ENCODE results near the gene ADK.
"Not testable (repeated sequence)": the region's sequence is repeated elsewhere in the genome, so short reads cannot be mapped to it uniquely, and the experiment has no call there.

ADK gene

DNA sequence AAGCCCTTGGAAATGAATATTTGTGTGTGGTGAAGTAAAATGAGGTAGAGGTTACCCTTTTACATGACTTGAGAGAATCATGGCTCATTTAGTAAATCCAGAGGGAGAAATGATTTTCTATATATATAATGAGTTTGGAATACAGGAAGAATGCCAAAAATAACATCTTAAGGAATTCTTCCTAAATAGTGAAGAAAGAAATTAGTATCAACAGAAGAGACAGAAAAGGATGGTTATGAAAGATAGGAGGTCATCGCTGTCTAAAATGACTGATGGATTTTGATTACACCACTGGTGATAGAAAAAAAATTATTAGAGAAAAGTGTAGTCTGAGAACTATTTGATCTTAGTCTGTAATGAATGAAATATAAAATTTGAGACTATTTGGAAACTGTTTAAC is 283.0 kb downstream of the ADK start:
- H3K9me3 Mint-ChIP-seq (ENCODE audit: low read depth): no peaks in the 10 kb centered on the region
- H3K36me3 Mint-ChIP-seq: peaks cover 15% of the 10 kb centered on the region
- H3K4me1 Mint-ChIP-seq (ENCODE audit: low read depth): peaks cover 9% of the 10 kb centered on the region
- no peak overlapping the region for H3K27ac Mint-ChIP-seq
- no peak overlapping the region for H3K4me3 Mint-ChIP-seq
- H3K27me3 Mint-ChIP-seq: no peaks in the 10 kb centered on the region

DNA sequence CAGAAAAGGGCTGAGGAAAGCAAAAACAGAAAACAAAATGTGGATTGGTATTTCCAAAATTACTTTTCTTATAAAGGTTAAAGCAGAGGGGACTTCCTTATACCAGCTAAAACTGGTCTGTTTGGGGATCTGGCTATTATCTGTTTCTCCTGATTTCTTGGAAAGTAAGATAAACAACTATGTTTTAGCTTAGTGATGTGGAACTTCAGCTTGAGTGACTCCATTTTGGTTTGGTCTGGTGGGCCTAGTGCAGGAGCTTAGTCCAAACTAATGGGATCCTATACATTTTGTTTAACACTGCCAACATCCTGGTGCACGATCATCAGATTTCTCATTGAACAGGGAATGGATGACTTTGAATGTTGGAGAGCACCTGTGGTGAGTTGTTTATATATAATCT is 283.5 kb downstream of the ADK start:
- H3K4me1 Mint-ChIP-seq (ENCODE audit: low read depth): peaks cover 14% of the 10 kb centered on the region
- H3K4me3 Mint-ChIP-seq: no peak overlapping the region
- peak overlapping the region; percentile 42 for H3K27ac Mint-ChIP-seq
- H3K36me3 Mint-ChIP-seq: peaks cover 15% of the 10 kb centered on the region
- no peaks in the 10 kb centered on the region for H3K9me3 Mint-ChIP-seq (ENCODE audit: low read depth)
- no peaks in the 10 kb centered on the region for H3K27me3 Mint-ChIP-seq

DNA sequence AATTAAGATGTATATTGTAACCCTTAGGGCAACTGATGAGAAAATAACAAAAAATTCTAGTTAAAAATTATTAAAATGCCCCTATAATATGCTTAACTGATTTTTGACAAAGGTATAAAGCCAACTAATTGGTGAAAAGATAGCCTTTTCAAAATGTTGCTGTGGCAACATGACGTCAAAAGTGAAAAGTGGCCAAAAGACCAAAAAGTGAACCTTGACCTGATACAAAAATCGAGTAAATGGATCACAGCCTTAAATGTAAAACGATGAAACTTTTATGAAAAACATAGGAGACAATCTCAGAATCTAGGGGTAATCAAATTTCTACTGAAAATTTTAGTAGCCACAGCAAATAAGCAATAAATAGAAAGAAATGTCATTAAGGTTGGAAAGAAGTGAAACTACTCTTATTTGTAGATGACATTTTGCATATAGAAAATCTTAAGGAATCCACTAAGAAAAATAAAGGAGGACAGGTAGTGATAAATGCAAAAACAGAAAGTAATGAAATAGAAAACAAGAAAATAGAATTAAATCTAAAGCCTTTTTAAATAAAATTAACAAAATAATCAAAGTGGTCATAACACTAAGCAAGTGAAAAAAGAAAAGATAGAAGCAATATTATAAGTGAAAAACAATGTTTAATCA is 285.6 kb downstream of the ADK start:
- Mint-ChIP-seq H3K9me3 (ENCODE audit: low read depth) (no peaks in the 10 kb centered on the region), H3K36me3 (peaks cover 17% of the 10 kb centered on the region), H3K27ac (no peak overlapping the region), H3K27me3 (no peaks in the 10 kb centered on the region), H3K4me3 (no peak overlapping the region), H3K4me1 (ENCODE audit: low read depth) (peaks cover 14% of the 10 kb centered on the region)

DNA sequence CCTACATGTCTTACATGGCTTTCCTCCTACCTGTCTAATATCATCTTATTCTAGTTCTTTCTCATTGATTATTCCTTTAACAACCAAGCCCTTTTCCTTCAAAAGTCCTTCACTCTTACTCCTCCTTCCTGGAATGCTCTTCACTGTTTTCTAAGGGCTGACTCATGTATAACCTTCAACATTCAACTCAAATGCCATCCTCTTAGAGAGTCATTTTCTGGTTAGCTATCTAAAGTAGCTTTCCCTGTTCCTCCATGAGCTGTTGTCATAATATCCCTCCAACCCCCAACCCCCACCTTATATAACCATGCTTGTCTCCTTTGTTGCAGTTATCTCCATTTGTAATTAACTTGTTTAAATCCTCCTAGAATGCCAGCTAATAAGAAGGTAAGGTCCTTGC is 286.8 kb downstream of the ADK start:
- Mint-ChIP-seq H3K36me3 (peaks cover 20% of the 10 kb centered on the region), H3K27me3 (no peaks in the 10 kb centered on the region), H3K4me3 (no peak overlapping the region)

DNA sequence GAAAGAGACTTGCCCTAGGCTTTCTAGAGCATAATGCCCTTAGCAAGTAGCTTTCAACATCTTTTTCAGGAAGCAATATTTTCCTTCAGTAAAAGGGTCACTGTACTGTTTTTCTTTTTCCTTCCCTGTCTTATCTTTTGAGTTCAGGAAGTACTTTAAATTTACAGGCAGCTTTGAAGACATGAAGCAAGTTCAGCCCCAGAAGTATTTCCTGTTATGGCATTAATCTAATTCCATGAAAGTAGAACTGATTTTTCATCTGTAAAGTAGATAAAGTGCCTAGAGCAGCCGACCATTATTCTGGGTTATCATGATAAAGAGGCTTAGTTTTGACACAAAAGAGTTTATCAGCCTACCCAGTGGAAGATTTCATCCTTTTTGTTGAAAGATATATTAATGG is 288.2 kb downstream of the ADK start:
- Mint-ChIP-seq H3K27ac (no peak overlapping the region), H3K4me3 (no peak overlapping the region), H3K9me3 (ENCODE audit: low read depth) (no peaks in the 10 kb centered on the region), H3K27me3 (no peaks in the 10 kb centered on the region), H3K36me3 (peaks cover 18% of the 10 kb centered on the region), H3K4me1 (ENCODE audit: low read depth) (peaks cover 14% of the 10 kb centered on the region)

More for the DNA sequence above, 286.8 kb downstream of the ADK start:
- H3K4me1 Mint-ChIP-seq (ENCODE audit: low read depth): peaks cover 14% of the 10 kb centered on the region
- H3K9me3 Mint-ChIP-seq (ENCODE audit: low read depth): no peaks in the 10 kb centered on the region
- no peak overlapping the region for H3K27ac Mint-ChIP-seq

DNA sequence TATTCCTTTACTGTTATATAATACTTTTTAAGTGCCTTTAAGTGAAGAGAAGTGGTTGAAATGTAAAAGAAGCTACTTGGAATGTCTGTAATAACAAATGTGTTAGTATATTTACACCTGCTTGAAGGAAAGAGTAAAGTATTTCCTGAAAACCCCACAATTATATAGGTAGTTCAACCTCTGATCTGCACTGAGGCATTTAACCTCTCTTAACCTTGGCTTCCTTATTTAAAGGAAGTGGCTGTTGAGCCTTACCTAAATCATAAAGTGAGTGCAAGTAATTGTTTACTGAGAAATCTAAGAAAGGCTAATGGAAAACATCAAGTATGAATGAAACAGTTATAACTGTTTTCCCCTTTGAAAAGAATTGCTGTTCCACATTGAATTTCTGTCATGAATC is 294.5 kb downstream of the ADK start:
- H3K9me3 Mint-ChIP-seq (ENCODE audit: low read depth): no peaks in the 10 kb centered on the region
- H3K4me3 Mint-ChIP-seq: no peak overlapping the region
- H3K4me1 Mint-ChIP-seq (ENCODE audit: low read depth): peaks cover 13% of the 10 kb centered on the region
- H3K27me3 Mint-ChIP-seq: no peaks in the 10 kb centered on the region
- H3K36me3 Mint-ChIP-seq: peaks cover 9% of the 10 kb centered on the region
- H3K27ac Mint-ChIP-seq: no peak overlapping the region

DNA sequence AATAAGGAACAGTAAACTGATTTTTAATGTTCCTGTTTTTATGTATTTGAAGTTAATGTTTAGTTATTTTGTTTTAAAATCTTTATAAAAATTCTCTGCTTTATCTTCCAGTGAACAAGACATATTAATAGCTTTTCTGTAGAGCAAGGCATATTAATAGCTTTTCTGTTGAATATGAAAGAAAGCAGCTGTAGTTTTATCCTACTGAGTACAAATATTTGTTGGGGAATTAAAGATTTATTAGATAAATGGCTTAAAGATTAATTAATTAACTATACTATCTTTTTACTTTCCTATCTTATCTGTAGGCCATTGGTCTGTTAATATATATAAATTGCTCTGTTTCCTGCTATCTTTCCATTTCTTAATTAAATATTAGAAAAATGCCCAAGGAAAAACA is 299.6 kb downstream of the ADK start:
- no peaks in the 10 kb centered on the region for H3K27me3 Mint-ChIP-seq
- H3K4me1 Mint-ChIP-seq (ENCODE audit: low read depth): peaks cover 9% of the 10 kb centered on the region
- no peak overlapping the region for H3K27ac Mint-ChIP-seq
- peaks cover 4% of the 10 kb centered on the region for H3K9me3 Mint-ChIP-seq (ENCODE audit: low read depth)
- H3K4me3 Mint-ChIP-seq: no peak overlapping the region
- peaks cover 14% of the 10 kb centered on the region for H3K36me3 Mint-ChIP-seq

DNA sequence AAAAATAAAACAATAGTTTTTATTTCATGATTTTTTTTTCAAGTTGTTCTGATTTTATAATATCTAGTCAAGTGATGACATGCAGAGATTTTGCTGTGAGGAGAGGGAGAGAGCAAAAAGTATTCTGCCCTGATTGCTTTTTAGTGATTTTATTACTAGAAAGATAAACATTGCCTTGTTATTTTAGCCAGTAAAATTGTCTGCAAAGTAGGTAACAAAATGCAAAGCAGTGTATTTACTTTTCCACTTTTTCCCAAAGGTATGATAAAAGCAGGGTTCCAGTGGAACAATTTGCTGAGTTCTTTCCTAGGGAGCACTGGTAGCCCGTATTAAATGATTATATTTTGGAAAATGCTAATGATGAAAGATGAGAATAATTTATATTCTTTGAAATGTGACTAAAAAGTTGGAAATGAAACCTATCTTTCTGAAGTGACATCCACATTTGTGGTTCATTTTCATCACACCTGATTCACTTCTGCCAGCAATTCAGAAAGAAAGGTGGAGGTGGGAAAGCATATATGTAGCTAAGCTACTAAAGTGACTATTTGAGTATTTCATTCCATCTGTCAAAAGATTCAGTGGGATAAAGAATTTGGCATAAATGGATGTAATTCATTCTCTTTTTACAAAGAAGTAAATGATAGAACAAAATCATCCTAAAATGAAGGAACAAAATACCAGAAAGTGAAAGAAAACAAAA is 300.3 kb downstream of the ADK start:
- Mint-ChIP-seq H3K27me3 (no peaks in the 10 kb centered on the region), H3K4me1 (ENCODE audit: low read depth) (peaks cover 8% of the 10 kb centered on the region), H3K4me3 (no peak overlapping the region), H3K27ac (peak overlapping the region; percentile 6), H3K9me3 (ENCODE audit: low read depth) (peaks cover 8% of the 10 kb centered on the region), H3K36me3 (peaks cover 19% of the 10 kb centered on the region)

DNA sequence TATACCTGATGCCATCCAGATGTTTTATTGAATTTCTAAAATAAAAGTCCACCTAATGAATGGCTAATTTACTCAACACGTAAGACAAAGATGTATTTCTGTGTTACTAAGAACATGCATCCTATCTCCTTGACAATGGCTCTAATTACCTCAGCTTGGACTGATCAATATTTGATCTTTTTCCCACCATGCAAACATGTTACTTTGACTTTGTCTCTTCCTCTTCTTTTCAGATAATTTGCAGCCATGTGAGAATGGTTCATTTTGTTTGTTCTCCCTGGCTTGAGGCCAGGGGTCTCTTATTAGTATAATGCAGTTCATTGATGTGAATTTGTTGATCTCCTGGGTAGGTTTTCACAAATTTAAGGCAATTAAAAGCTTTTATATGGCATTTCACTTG is 302.1 kb downstream of the ADK start:
- Mint-ChIP-seq H3K9me3 (ENCODE audit: low read depth) (peaks cover 13% of the 10 kb centered on the region), H3K27me3 (no peaks in the 10 kb centered on the region), H3K4me3 (no peak overlapping the region), H3K36me3 (peaks cover 26% of the 10 kb centered on the region), H3K4me1 (ENCODE audit: low read depth) (peaks cover 8% of the 10 kb centered on the region), H3K27ac (no peak overlapping the region)

DNA sequence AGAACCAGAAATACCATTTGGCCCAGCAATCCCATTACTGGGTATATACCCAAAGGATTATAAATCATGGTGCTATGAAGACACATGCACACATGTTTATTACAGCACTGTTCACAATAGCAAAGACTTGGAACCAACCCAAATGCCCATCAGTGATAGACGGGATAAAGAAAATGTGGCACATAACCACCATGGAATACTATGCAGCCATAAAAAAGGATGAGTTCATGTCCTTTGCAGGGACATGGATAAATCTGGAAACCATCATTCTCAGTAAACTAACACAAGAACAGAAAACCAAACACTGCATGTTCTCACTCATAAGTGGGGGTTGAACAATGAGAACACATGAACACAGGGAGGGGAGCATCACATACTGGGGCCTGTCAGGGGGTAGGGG is 306.5 kb downstream of the ADK start:
- H3K27me3 Mint-ChIP-seq; H3K4me3 Mint-ChIP-seq; H3K4me1 Mint-ChIP-seq (ENCODE audit: low read depth); H3K27ac Mint-ChIP-seq: not testable (repeated sequence)
- peaks cover 13% of the 10 kb centered on the region for H3K9me3 Mint-ChIP-seq (ENCODE audit: low read depth)
- peaks cover 28% of the 10 kb centered on the region for H3K36me3 Mint-ChIP-seq

DNA sequence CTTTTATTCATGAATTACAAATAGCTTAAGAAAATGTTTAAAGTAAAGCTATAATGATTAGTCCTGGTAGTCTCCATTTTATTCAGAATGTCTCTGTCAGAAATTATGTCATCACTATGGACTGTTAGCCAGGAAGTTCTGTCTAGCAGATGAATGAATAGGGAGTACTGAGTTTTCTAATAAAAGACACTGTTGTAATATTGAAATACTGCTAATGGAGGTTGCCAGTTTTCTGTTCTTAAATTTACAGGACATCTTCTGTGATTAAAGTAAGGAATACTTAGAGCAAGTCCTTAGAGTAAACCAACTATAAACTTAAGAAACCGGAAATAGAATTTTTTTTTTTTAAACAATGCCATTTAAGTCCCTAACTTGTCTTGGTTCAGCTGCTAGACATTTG is 309.8 kb downstream of the ADK start:
- Mint-ChIP-seq H3K27ac (no peak overlapping the region), H3K27me3 (no peaks in the 10 kb centered on the region), H3K4me3 (no peak overlapping the region), H3K9me3 (ENCODE audit: low read depth) (peaks cover 10% of the 10 kb centered on the region), H3K4me1 (ENCODE audit: low read depth) (peaks cover 2% of the 10 kb centered on the region), H3K36me3 (peaks cover 15% of the 10 kb centered on the region)

DNA sequence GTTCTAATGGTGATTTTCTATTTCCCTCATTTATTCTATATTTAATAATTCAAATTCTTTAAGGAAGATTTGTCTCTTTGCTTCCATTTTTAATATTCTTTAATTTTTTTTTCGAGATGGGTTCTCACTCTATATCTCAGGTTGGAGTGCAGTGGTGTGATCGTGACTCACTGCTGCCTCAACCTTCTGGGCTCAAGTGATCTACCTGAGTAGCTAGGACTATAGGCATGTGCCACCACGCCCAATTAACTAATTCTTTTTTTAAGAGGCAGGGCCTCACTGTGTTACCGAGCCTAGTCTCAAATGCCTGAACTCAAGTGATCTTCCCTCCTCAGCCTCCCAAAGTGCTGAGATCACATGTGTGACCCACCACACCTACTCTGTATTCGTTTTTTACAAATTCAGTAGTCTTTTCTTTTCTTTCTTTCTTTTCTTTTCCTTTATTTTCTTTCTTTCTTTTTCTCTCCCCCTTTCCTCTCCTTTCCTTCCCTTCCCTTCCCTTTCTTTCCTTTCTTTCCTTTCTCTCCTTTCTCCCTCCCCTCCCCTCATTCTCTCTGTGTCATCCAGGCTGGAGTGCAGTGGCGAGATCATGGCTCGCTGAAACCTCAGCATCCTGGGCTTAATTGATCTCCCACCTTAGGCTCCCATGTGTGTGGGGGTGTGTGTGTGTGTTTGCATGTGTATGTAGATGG is 323.1 kb downstream of the ADK start:
- H3K36me3 Mint-ChIP-seq: peaks cover 27% of the 10 kb centered on the region
- H3K27me3 Mint-ChIP-seq: no peaks in the 10 kb centered on the region
- H3K4me1 Mint-ChIP-seq (ENCODE audit: low read depth): peaks cover 6% of the 10 kb centered on the region
- no peaks in the 10 kb centered on the region for H3K9me3 Mint-ChIP-seq (ENCODE audit: low read depth)
- H3K27ac Mint-ChIP-seq: no peak overlapping the region
- H3K4me3 Mint-ChIP-seq: no peak overlapping the region

DNA sequence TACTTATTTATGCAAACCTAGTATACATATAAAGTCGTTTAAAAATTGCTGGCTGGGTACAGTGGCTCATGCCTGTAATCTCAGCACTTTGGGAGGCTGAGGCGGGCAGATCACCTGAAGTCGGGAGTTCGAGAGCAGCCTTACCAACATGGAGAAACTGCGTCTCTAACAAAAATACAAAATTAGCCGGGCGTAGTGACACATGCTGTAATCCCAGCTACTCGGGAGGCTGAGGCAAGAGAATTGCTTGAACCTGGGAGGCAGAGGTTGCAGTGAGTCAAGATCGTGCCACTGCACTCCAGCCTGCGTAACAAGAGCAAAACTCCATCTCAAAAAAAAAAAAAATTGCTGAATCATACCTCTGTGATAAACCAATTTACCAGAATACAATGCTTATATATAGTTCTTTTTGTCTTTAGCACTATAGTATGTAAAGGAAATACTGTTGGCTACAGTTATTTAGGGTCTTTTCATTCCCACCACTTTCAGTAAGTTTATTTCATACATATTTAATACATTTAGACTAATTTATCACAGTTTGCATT is 325.2 kb downstream of the ADK start:
- not testable (repeated sequence) for H3K27ac Mint-ChIP-seq; H3K4me1 Mint-ChIP-seq (ENCODE audit: low read depth); H3K9me3 Mint-ChIP-seq (ENCODE audit: low read depth); H3K27me3 Mint-ChIP-seq; H3K4me3 Mint-ChIP-seq
- H3K36me3 Mint-ChIP-seq: peaks cover 20% of the 10 kb centered on the region

DNA sequence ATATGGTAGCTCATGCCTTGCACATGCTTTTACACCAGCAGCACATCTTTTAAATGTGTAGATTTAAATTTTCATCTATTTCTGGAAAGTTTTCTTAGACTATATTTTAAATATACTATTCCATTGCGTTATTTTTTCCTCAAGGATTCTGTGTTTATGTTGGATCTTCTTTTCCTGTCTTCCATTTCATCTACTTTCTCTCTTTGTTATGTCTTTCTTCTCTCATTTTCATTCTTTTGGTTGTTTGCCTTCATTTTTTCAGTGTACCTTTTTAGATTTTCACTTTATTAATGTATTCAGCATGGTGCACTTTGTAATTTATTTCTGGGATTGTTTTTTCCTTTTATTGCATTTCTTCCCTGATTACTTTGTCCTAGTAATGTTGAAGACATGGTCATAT is 329.8 kb downstream of the ADK start:
- Mint-ChIP-seq H3K36me3 (peaks cover 34% of the 10 kb centered on the region), H3K27me3 (no peaks in the 10 kb centered on the region), H3K4me3 (no peak overlapping the region), H3K9me3 (ENCODE audit: low read depth) (peaks cover 8% of the 10 kb centered on the region), H3K27ac (no peak overlapping the region), H3K4me1 (ENCODE audit: low read depth) (peaks cover 4% of the 10 kb centered on the region)

DNA sequence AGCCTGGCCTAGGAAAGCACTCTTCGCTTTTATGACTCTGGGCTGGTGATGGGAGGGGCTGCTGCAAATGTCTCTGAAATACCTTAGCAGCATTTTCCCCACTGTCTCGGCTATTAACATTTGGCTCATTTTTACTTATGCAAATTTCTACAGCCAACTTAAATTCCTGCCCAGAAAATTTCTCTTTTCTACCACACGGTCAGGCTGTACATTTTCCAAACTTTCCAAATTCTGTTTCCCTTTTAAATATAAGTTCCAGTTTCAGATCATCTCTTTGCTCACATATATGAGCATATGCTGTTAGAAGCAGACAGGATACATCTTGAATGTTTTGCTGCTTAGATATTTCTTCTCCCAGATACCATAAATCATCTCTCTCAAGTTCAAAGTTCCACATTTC is 332.3 kb downstream of the ADK start:
- Mint-ChIP-seq H3K36me3 (peaks cover 32% of the 10 kb centered on the region), H3K27me3 (no peaks in the 10 kb centered on the region), H3K9me3 (ENCODE audit: low read depth) (peaks cover 8% of the 10 kb centered on the region), H3K4me3 (no peak overlapping the region), H3K4me1 (ENCODE audit: low read depth) (peaks cover 4% of the 10 kb centered on the region), H3K27ac (no peak overlapping the region)
